Neural cell (in vitro differentiated cells): ENCODE measurements around the gene XPR1. TPM values are rescaled to one million over a fixed set of nuclear protein-coding genes. Genes with fewer than 3 reads are reported as not detected.

Source experiments
- H2AFZ ChIP-seq: fragments of 200-600, 300-800 bp; sonication (generic), shearing (Covaris generic); 2 replicates; pipeline ENCODE4 v1.6.0; 2014; ENCODE audit warnings: low read depth, mild to moderate bottlenecking, antibody characterized with exemption, low read length, moderate library complexity
- H3F3A ChIP-seq: fragments of 200-600 bp; shearing (Covaris generic); 2 replicates; pipeline ENCODE4 v1.6.1; 2016; ENCODE audit warnings: mild to moderate bottlenecking, moderate library complexity, mixed read lengths, antibody characterized with exemption, low read length; ENCODE audit not compliant: insufficient read depth, poor library complexity, severe bottlenecking
- H3K27ac ChIP-seq: fragments of 200-600, 300-800 bp; sonication (generic), shearing (Covaris generic); 2 replicates; pipeline ENCODE4 v1.5.1; 2014; ENCODE audit warnings: mild to moderate bottlenecking, low read length, moderate library complexity
- H3K27me3 ChIP-seq: fragments of 300-800, 200-600 bp; sonication (generic), shearing (Covaris generic); 2 replicates; pipeline ENCODE4 v1.6.0; 2014; ENCODE audit warnings: mild to moderate bottlenecking, low read depth, low read length, moderate library complexity; ENCODE audit not compliant: insufficient read depth
- H3K36me3 ChIP-seq: fragments of 300-800, 200-600 bp; sonication (generic), shearing (Covaris generic); 2 replicates; pipeline ENCODE4 v1.5.1; 2014; ENCODE audit warnings: mild to moderate bottlenecking, antibody characterized with exemption, low read length, moderate library complexity; ENCODE audit not compliant: insufficient read depth
- H3K4me2 ChIP-seq: fragments of 300-800, 200-600 bp; sonication (generic), shearing (Covaris generic); 2 replicates; pipeline ENCODE4 v1.6.0; 2014; ENCODE audit warnings: mild to moderate bottlenecking, low read length
- H3K4me3 ChIP-seq: fragments of 300-800, 200-600 bp; sonication (generic), shearing (Covaris generic); 2 replicates; pipeline ENCODE4 v1.5.1; 2014; ENCODE audit warnings: mild to moderate bottlenecking, low read length, moderate library complexity
- H3K79me2 ChIP-seq: fragments of 200-600 bp; shearing (Covaris generic); replicated peaks from 2 replicates; pipeline ENCODE4 v1.6.0; 2014; ENCODE audit warnings: mild to moderate bottlenecking, low read length, moderate library complexity; ENCODE audit not compliant: insufficient read depth
- H3K9ac ChIP-seq: fragments of 300-800, 200-600 bp; sonication (generic), shearing (Covaris generic); 2 replicates; pipeline ENCODE4 v1.6.1; 2016; ENCODE audit warnings: mild to moderate bottlenecking, low read length, mixed read lengths
- H3K9me2 ChIP-seq: fragments of 200-600 bp; shearing (Covaris generic); 2 replicates; pipeline ENCODE4 v1.6.1; 2016; ENCODE audit warnings: mild to moderate bottlenecking, low read length, mixed read lengths; ENCODE audit not compliant: insufficient read depth
- H3K9me3 ChIP-seq: fragments of 200-600, 300-800 bp; sonication (generic), shearing (Covaris generic); 2 replicates; pipeline ENCODE4 v1.6.1; 2016; ENCODE audit warnings: mild to moderate bottlenecking, mixed run types, low read length, moderate library complexity, mixed read lengths
- H4K20me1 ChIP-seq: fragments of 200-600 bp; shearing (Covaris generic); 2 replicates; pipeline ENCODE4 v1.6.1; 2016; ENCODE audit warnings: mild to moderate bottlenecking, mixed run types; ENCODE audit not compliant: insufficient read depth
- EP300 ChIP-seq: fragments of 450-650 bp; conservative IDR thresholded peaks from 2 replicates; pipeline ENCODE4 v1.6.1; 2014; ENCODE audit warnings: antibody characterized with exemption, mild to moderate bottlenecking, moderate library complexity; ENCODE audit not compliant: poor library complexity, severe bottlenecking
- EZH2 ChIP-seq: fragments of 200-600, 300-800 bp; shearing (Covaris generic), sonication (generic); IDR thresholded peaks from 2 replicates; pipeline ENCODE4 v1.6.1; 2014; ENCODE audit warnings: antibody characterized with exemption, low read length, borderline replicate concordance, mild to moderate bottlenecking; ENCODE audit not compliant: insufficient read depth, poor library complexity, severe bottlenecking
- MXI1 ChIP-seq: fragments of 450-650 bp; conservative IDR thresholded peaks from 2 replicates; pipeline ENCODE4 v1.6.1; 2014; ENCODE audit warnings: antibody characterized with exemption, mild to moderate bottlenecking; ENCODE audit not compliant: poor library complexity, severe bottlenecking
- POLR2AphosphoS5 ChIP-seq: IDR thresholded peaks from 2 replicates; pipeline ENCODE4 v1.6.1; 2012
- RAD21 ChIP-seq: fragments of 450-650 bp; conservative IDR thresholded peaks from 2 replicates; pipeline ENCODE4 v1.6.1; 2014; ENCODE audit warnings: antibody characterized with exemption, mild to moderate bottlenecking, moderate library complexity
- SMC3 ChIP-seq: fragments of 450-650 bp; conservative IDR thresholded peaks from 2 replicates; pipeline ENCODE4 v1.6.1; 2014; ENCODE audit warnings: antibody characterized with exemption, mild to moderate bottlenecking, moderate library complexity; ENCODE audit not compliant: poor library complexity
- TAF1 ChIP-seq: IDR thresholded peaks from 2 replicates; pipeline ENCODE4 v1.6.1; 2012; ENCODE audit warnings: low read depth
- polyA plus RNA-seq: library from polyadenylated mRNA; depleted of rRNA; stranded (reverse); fragments of >200 nt; gene quantifications from 2 replicates; pipeline ENCODE4 v1.2.3, GENCODE V29; 2014
- TF ChIP-seq, protein P1 (sequence below): IDR thresholded peaks from 2 replicates; pipeline ENCODE4 v1.6.1; 2012; ENCODE audit warnings: borderline replicate concordance
- TF ChIP-seq, protein P2 (sequence below): fragments of 450-650 bp; IDR thresholded peaks from 2 replicates; pipeline ENCODE4 v1.5.1; 2014; ENCODE audit warnings: antibody characterized with exemption, mild to moderate bottlenecking, moderate library complexity; ENCODE audit not compliant: poor library complexity, severe bottlenecking

XPR1 gene
- polyA plus RNA-seq, 1 donor from 2014 or later: 185 TPM

GRCh38 chr1:180849031-180849775 is 217.4 kb downstream of the XPR1 start (continued):
- TF ChIP-seq, protein P1, sequence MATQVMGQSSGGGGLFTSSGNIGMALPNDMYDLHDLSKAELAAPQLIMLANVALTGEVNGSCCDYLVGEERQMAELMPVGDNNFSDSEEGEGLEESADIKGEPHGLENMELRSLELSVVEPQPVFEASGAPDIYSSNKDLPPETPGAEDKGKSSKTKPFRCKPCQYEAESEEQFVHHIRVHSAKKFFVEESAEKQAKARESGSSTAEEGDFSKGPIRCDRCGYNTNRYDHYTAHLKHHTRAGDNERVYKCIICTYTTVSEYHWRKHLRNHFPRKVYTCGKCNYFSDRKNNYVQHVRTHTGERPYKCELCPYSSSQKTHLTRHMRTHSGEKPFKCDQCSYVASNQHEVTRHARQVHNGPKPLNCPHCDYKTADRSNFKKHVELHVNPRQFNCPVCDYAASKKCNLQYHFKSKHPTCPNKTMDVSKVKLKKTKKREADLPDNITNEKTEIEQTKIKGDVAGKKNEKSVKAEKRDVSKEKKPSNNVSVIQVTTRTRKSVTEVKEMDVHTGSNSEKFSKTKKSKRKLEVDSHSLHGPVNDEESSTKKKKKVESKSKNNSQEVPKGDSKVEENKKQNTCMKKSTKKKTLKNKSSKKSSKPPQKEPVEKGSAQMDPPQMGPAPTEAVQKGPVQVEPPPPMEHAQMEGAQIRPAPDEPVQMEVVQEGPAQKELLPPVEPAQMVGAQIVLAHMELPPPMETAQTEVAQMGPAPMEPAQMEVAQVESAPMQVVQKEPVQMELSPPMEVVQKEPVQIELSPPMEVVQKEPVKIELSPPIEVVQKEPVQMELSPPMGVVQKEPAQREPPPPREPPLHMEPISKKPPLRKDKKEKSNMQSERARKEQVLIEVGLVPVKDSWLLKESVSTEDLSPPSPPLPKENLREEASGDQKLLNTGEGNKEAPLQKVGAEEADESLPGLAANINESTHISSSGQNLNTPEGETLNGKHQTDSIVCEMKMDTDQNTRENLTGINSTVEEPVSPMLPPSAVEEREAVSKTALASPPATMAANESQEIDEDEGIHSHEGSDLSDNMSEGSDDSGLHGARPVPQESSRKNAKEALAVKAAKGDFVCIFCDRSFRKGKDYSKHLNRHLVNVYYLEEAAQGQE: no peak

GRCh38 chr1:180851995-180852887 is 220.4 kb downstream of the XPR1 start:
- Histone ChIP-seq H3K36me3 (no peaks in the 10 kb centered on the region), H3K9ac (no peak overlapping the region)

GRCh38 chr1:180854001-180854400 is 222.2 kb downstream of the XPR1 start:
- Histone ChIP-seq H3K36me3 (no peaks in the 10 kb centered on the region), H3K27me3 (no peaks in the 10 kb centered on the region), H3K9me3 (no peaks in the 10 kb centered on the region), H3K27ac (peak overlapping the region; percentile 40), H4K20me1 (no peaks in the 10 kb centered on the region), H2AFZ (no peak overlapping the region), H3K4me3 (peak overlapping the region; percentile 29), H3F3A (no peaks in the 10 kb centered on the region), H3K9me2 (no peaks in the 10 kb centered on the region), H3K79me2 (no peaks in the 10 kb centered on the region), H3K4me2 (no peak overlapping the region), H3K9ac (no peak overlapping the region)
- TF ChIP-seq, protein P1: no peak
- no peak for TF ChIP-seq TAF1
- no peak for TF ChIP-seq MXI1
- TF ChIP-seq SMC3: no peak
- no peak for TF ChIP-seq POLR2AphosphoS5
- TF ChIP-seq, protein P2, sequence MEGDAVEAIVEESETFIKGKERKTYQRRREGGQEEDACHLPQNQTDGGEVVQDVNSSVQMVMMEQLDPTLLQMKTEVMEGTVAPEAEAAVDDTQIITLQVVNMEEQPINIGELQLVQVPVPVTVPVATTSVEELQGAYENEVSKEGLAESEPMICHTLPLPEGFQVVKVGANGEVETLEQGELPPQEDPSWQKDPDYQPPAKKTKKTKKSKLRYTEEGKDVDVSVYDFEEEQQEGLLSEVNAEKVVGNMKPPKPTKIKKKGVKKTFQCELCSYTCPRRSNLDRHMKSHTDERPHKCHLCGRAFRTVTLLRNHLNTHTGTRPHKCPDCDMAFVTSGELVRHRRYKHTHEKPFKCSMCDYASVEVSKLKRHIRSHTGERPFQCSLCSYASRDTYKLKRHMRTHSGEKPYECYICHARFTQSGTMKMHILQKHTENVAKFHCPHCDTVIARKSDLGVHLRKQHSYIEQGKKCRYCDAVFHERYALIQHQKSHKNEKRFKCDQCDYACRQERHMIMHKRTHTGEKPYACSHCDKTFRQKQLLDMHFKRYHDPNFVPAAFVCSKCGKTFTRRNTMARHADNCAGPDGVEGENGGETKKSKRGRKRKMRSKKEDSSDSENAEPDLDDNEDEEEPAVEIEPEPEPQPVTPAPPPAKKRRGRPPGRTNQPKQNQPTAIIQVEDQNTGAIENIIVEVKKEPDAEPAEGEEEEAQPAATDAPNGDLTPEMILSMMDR: no peak
- TF ChIP-seq RAD21: no peak

More at GRCh38 chr1:180851995-180852887, 220.4 kb downstream of the XPR1 start:
- Histone ChIP-seq H3F3A (no peaks in the 10 kb centered on the region), H3K27ac (no peak overlapping the region), H4K20me1 (no peaks in the 10 kb centered on the region), H2AFZ (no peak overlapping the region), H3K4me2 (no peak overlapping the region), H3K9me3 (no peaks in the 10 kb centered on the region), H3K27me3 (no peaks in the 10 kb centered on the region), H3K9me2 (no peaks in the 10 kb centered on the region), H3K79me2 (no peaks in the 10 kb centered on the region), H3K4me3 (no peak overlapping the region)
- TF ChIP-seq MXI1: no peak
- no peak for TF ChIP-seq EP300
- TF ChIP-seq, protein P2: no peak
- no peak for TF ChIP-seq EZH2
- TF ChIP-seq POLR2AphosphoS5: no peak
- no peak for TF ChIP-seq SMC3
- no peak for TF ChIP-seq TAF1
- TF ChIP-seq RAD21: no peak
